K562 (cell line): Measurements from ENCODE around the gene TMEM163. TPM values are rescaled to one million over a fixed set of nuclear protein-coding genes. Genes with fewer than 3 reads are reported as not detected.

Source experiments
- ATAC-seq: fragments of 200-7000 bp; cut with Tn5 transposase; 3 replicates; pipeline ENCODE4 v1.9.1; 2020; ENCODE audit warnings: moderate library complexity
- BruUV-seq: library from RNA; stranded (reverse); fragments of 400-500 nt; replicated peaks from 2 replicates; lab custom pipeline; 2021; lab: Mats Ljungman, UMichigan
- CTCF ChIA-PET: fragments of 300-600 bp; formaldehyde crosslinking; extraction: SDS; loops from one replicate; lab custom pipeline; 2021; ENCODE audit warnings: low intra/inter-chr PET ratio; lab: Yijun Ruan, JAX
- POLR2A ChIA-PET: fragments of 300-600, 350-650 bp; sonication (Branson Sonifier 250); formaldehyde crosslinking; extraction: SDS; loops from one replicate; lab custom pipeline; 2021; ENCODE audit warnings: antibody characterized with exemption, inconsistent platforms; lab: Yijun Ruan, JAX
- DNase-seq, 4 experiments: peaks; one replicate each; pipeline versions ENCODE4 v3.0.0 to v3.0.0-alpha.2; 2011 to 2018; ENCODE audit warnings: low spot score in 3 of 4, mixed read lengths in 3 of 4; ENCODE audit errors: extremely low read depth in 1 of 4
- FAIRE-seq: peaks from 2 replicates; lab custom pipeline; 2011; peaks lifted over from hg19 to GRCh38; lab: Jason Lieb, UNC
- H2AFZ ChIP-seq: 2 replicates; pipeline ENCODE4 v1.6.0; 2011; ENCODE audit warnings: low read depth, low read length, control low read depth, inconsistent platforms
- H3K27ac ChIP-seq: fragments of 200-600 bp; 3 replicates; pipeline ENCODE4 v1.8.0; 2011; ENCODE audit warnings: low read depth, mild to moderate bottlenecking, control low read depth, inconsistent platforms, low read length, moderate library complexity, mixed read lengths; ENCODE audit errors: extremely low read depth
- H3K27me3 ChIP-seq, 2 experiments: fragments of 300-600 bp in 1 of 2; 2 replicates in 1 of 2; 3 replicates in 1 of 2; pipeline versions ENCODE4 v1.6.0 to v1.8.0; 2011; ENCODE audit warnings: inconsistent platforms in 2 of 2, low read length in 2 of 2, mild to moderate bottlenecking in 1 of 2, mixed read lengths in 1 of 2, moderate library complexity in 1 of 2; ENCODE audit not compliant: control insufficient read depth in 2 of 2, insufficient read depth in 2 of 2
- H3K36me3 ChIP-seq: fragments of 300-600 bp; 3 replicates; pipeline ENCODE4 v1.8.0; 2011; ENCODE audit warnings: mild to moderate bottlenecking, low read length, inconsistent platforms; ENCODE audit not compliant: control insufficient read depth, insufficient read depth
- H3K4me1 ChIP-seq, 2 experiments: fragments of 200-600 bp in 1 of 2; replicated peaks in 1 of 2; 2 replicates in 1 of 2; 3 replicates in 1 of 2; pipeline versions ENCODE4 v1.5.1 to v1.8.0; 2011; ENCODE audit warnings: inconsistent platforms in 2 of 2, low read length in 2 of 2, mild to moderate bottlenecking in 1 of 2, mixed read lengths in 1 of 2, moderate library complexity in 1 of 2; ENCODE audit not compliant: control insufficient read depth in 2 of 2, insufficient read depth in 2 of 2
- H3K4me2 ChIP-seq: 2 replicates; pipeline ENCODE4 v1.6.1; 2011; ENCODE audit warnings: low read length, control low read depth, inconsistent platforms, mixed read lengths; ENCODE audit not compliant: insufficient read depth
- H3K4me3 ChIP-seq: fragments of 200-600 bp; sonication (generic), shearing (Covaris generic); 2 replicates; pipeline ENCODE4 v1.5.1; 2016; ENCODE audit warnings: control low read depth, inconsistent platforms
- H3K79me2 ChIP-seq: fragments of 200-600 bp; 3 replicates; pipeline ENCODE4 v1.8.0; 2011; ENCODE audit warnings: low read length, inconsistent platforms; ENCODE audit not compliant: control insufficient read depth, insufficient read depth
- H3K9ac ChIP-seq, 2 experiments: 2 replicates each; pipeline versions ENCODE4 v1.6.0 to v1.6.1; 2011; ENCODE audit warnings: low read depth in 2 of 2, low read length in 2 of 2, control low read depth in 1 of 2, inconsistent platforms in 1 of 2, mild to moderate bottlenecking in 1 of 2, mixed read lengths in 1 of 2; ENCODE audit not compliant: insufficient read depth in 1 of 2
- H3K9me1 ChIP-seq: one replicate; pipeline ENCODE4 v1.6.0; 2011; ENCODE audit warnings: inconsistent platforms, mild to moderate bottlenecking, low read length, moderate library complexity; ENCODE audit not compliant: control insufficient read depth, insufficient read depth
- H3K9me3 ChIP-seq: replicated peaks from 2 replicates; pipeline ENCODE4 v1.5.1; 2011; ENCODE audit warnings: low read depth, low read length, inconsistent platforms; ENCODE audit not compliant: control insufficient read depth, insufficient read depth
- H4K20me1 ChIP-seq: replicated peaks from 2 replicates; pipeline ENCODE4 v1.6.1; 2011; ENCODE audit warnings: low read length, inconsistent platforms, mixed read lengths; ENCODE audit not compliant: control insufficient read depth, insufficient read depth
- E2F3 ChIP-seq: fragments of 250-450 bp; sonication (Bioruptor Pico); IDR thresholded peaks from 2 replicates; pipeline ENCODE4 v1.4.0; 2020; ENCODE audit warnings: mild to moderate bottlenecking
- GABPA ChIP-seq: fragments of 200-800 bp; sonication (Bioruptor generic); conservative IDR thresholded peaks from 2 replicates; pipeline ENCODE4 v1.6.1; 2016; ENCODE audit warnings: low read depth, missing genetic modification characterization, missing compliant biosample characterization
- ILK ChIP-seq: fragments of 450-650 bp; IDR thresholded peaks from 2 replicates; pipeline ENCODE4 v1.6.1; 2016; ENCODE audit warnings: missing genetic modification characterization, low read depth, mild to moderate bottlenecking, missing compliant biosample characterization, moderate library complexity, borderline replicate concordance
- KAT2B ChIP-seq: IDR thresholded peaks from one replicate; pipeline ENCODE4 v1.6.1; 2012; ENCODE audit warnings: low read depth, mild to moderate bottlenecking, control low read depth, inconsistent platforms, low read length, moderate library complexity
- MITF ChIP-seq: IDR thresholded peaks from 2 replicates; pipeline ENCODE4 v1.6.1; 2014; ENCODE audit warnings: antibody characterized with exemption
- NFE2L1 ChIP-seq: fragments of 450-650 bp; IDR thresholded peaks from 2 replicates; pipeline ENCODE4 v1.6.1; 2016; ENCODE audit warnings: missing genetic modification characterization, low read depth, mild to moderate bottlenecking, missing compliant biosample characterization, moderate library complexity, borderline replicate concordance
- NR4A1 ChIP-seq, 2 experiments: fragments of 250-450 bp in 1 of 2; fragments of 450-650 bp in 1 of 2; sonication (Bioruptor Pico) in 1 of 2; IDR thresholded peaks; 2 replicates each; pipeline versions ENCODE4 v1.4.0 to v1.6.1; 2016 to 2020; ENCODE audit warnings: mild to moderate bottlenecking in 2 of 2, missing compliant biosample characterization in 1 of 2, missing genetic modification characterization in 1 of 2, moderate library complexity in 1 of 2
- PATZ1 ChIP-seq: fragments of 250-450 bp; sonication (Bioruptor Pico); IDR thresholded peaks from 2 replicates; pipeline ENCODE4 v1.5.0; 2020; ENCODE audit warnings: mild to moderate bottlenecking, borderline replicate concordance
- PHTF2 ChIP-seq: fragments of 250-450 bp; sonication (Bioruptor Pico); IDR thresholded peaks from 2 replicates; pipeline ENCODE4 v1.5.0; 2021; ENCODE audit warnings: mild to moderate bottlenecking
- RBM14 ChIP-seq: fragments of 200-400 bp; formaldehyde crosslinking; IDR thresholded peaks from 2 replicates; pipeline ENCODE4 v1.6.1; 2018; ENCODE audit warnings: low read depth, mild to moderate bottlenecking, low read length, moderate library complexity, borderline replicate concordance; ENCODE audit not compliant: insufficient read depth
- RHOXF2B ChIP-seq: fragments of 250-450 bp; sonication (Bioruptor Pico); conservative IDR thresholded peaks from 2 replicates; pipeline ENCODE4 v1.5.1; 2021
- SLC30A9 ChIP-seq: fragments of 250-450 bp; sonication (Bioruptor Pico); IDR thresholded peaks from 2 replicates; pipeline ENCODE4 v1.8.0; 2022; ENCODE audit warnings: mild to moderate bottlenecking, moderate library complexity
- TAL1 ChIP-seq: fragments of 450-650 bp; IDR thresholded peaks from 2 replicates; pipeline ENCODE4 v1.6.1; 2016; ENCODE audit warnings: mild to moderate bottlenecking
- THAP7 ChIP-seq: fragments of 250-450 bp; sonication (Bioruptor Pico); IDR thresholded peaks from 2 replicates; pipeline ENCODE4 v1.5.0; 2021
- ZBTB43 ChIP-seq: sonication (generic); formaldehyde crosslinking; IDR thresholded peaks from 2 replicates; pipeline ENCODE4 v1.8.0; 2023; ENCODE audit warnings: mild to moderate bottlenecking, missing genetic modification reagents
- ZNF143 ChIP-seq: sonication (generic); formaldehyde crosslinking; IDR thresholded peaks from 2 replicates; pipeline ENCODE4 v1.9.0; 2022; ENCODE audit warnings: mild to moderate bottlenecking, missing genetic modification reagents
- ZNF184 ChIP-seq: sonication (generic); formaldehyde crosslinking; IDR thresholded peaks from 2 replicates; pipeline ENCODE4 v1.5.0; 2020; ENCODE audit warnings: missing genetic modification reagents
- ZNF354B ChIP-seq: fragments of 250-450 bp; sonication (Bioruptor Pico); IDR thresholded peaks from 2 replicates; pipeline ENCODE4 v1.4.0; 2020
- whole genome bisulfite sequencing: fragments of 100-300 bp; shearing (Covaris generic); methylation state at CpG from one replicate; pipeline ENCODE4 v1.1.6; 2016; ENCODE audit warnings: low coverage, mixed read lengths; ENCODE audit not compliant: insufficient coverage; ENCODE audit errors: missing lambda C conversion rate; 5-methylcytosine and 5-hydroxymethylcytosine counted together
- in situ Hi-C: fragments of 300-500 bp; cut with MboI; formaldehyde crosslinking; loops from 4 replicates; pipeline ENCODE4 v1.15.0; 2018; ENCODE audit warnings: inconsistent platforms, mixed read lengths
- intact Hi-C: fragments of 100-400 bp; cut with micrococcal nuclease; formaldehyde crosslinking; loops from 2 replicates; pipeline ENCODE4 v1.14.2; 2022
- polyA plus RNA-seq, 8 experiments: library from polyadenylated mRNA; depleted of rRNA in 4 of 8; stranded (reverse) in 5 of 8; unstranded in 3 of 8; fragments of >200 nt; fragmentation: Nextera tagmentation in 2 of 8; fragmentation: Illumina TruSeq in 1 of 8; extraction: Ambion mirVana in 2 of 8; extraction: Trizol in 1 of 8; gene quantifications; 2 replicates each; pipeline versions ENCODE4 v1.2.1 to v1.2.3, GENCODE V29; 2011 to 2014; ENCODE audit warnings: inconsistent platforms in 1 of 8, missing spikeins in 1 of 8
- total RNA-seq, 7 experiments: library from RNA; depleted of rRNA in 6 of 7; stranded (reverse); fragments of >200 nt in 6 of 7; fragmentation: Illumina TruSeq in 2 of 7; extraction: Trizol in 2 of 7; gene quantifications; 2 replicates each; pipeline versions ENCODE4 v1.2.1 to v1.2.3, GENCODE V29; 2011 to 2021; ENCODE audit warnings: low replicate concordance in 1 of 7

Gene TMEM163
- total and polyA plus RNA-seq, 9 of the 15 experiments (the other 6 are each of a cell fraction or from before 2014, with no cell fraction given): 0.04 to 0.68 (median 0.16) TPM; not detected in 3

- DNase-seq (no peak), FAIRE-seq (no peak), ATAC-seq (peak; percentile 55; the same call in 1 of the 3 replicates)
- Histone ChIP-seq H3K4me1 (peaks cover 0 to 24% of the 10 kb centered on the region in 2 experiments; a peak in 3 of 5 replicates), H3K4me3 (no peak overlapping the region), H3K36me3 (no peaks in the 10 kb centered on the region), H3K4me2 (no peak overlapping the region), H3K27ac (no peak overlapping the region), H4K20me1 (no peaks in the 10 kb centered on the region; the same call in 1 of the 2 replicates), H3K9ac (0 out of 4 replicates have a peak overlapping the region, but pooled peaks of 1 of the 2 experiments have one; percentile 57), H3K9me1 (no peaks in the 10 kb centered on the region), H2AFZ (peak overlapping the region; percentile 26; the same call in 1 of the 2 replicates), H3K27me3 (peaks cover 0 to 12% of the 10 kb centered on the region in 2 experiments; a peak in 1 of 5 replicates), H3K9me3 (no peaks in the 10 kb centered on the region), H3K79me2 (no peaks in the 10 kb centered on the region)
- ChIA-PET POLR2A (interaction anchor here (0.6 to 1.1 kb wide), 2 partner anchors 12 to 24 kb away, joined by 3 read pairs; no protein-coding TSS in a partner anchor), CTCF (interaction anchor here (0.6 kb wide), 1 partner anchor 238 kb away, joined by 3 read pairs; no protein-coding TSS in a partner anchor)
- whole genome bisulfite sequencing: 5% methylated on average over 3 of the region's 4 CpGs
- intact Hi-C loops (no loop called here), in situ Hi-C loops (no loop called here)
- no TSS peak for BruUV-seq
- TF ChIP-seq GABPA (tag) (no peak), ZBTB43 (CRISPR knock-in tag) (no peak), ZNF143 (peak; percentile 61), E2F3 (CRISPR knock-in tag) (0 out of 2 replicates have a peak, but pooled peaks have one; percentile 16), THAP7 (CRISPR knock-in tag) (no peak), ZNF354B (CRISPR knock-in tag) (no peak), NFE2L1 (tag) (no peak), PHTF2 (CRISPR knock-in tag) (no peak), RBM14 (no peak), MITF (no peak), SLC30A9 (CRISPR knock-in tag) (no peak), RHOXF2B (no peak), KAT2B (no peak), ZNF184 (CRISPR knock-in tag) (no peak), TAL1 (no peak), ILK (no peak), NR4A1 (CRISPR knock-in tag; IDR thresholded peaks at IDR 0.05) (no peak), NR4A1 (tag; IDR thresholded peaks at IDR 0.05) (no peak), PATZ1 (CRISPR knock-in tag) (no peak)
Measured at GRCh38 chr2:134704173-134704572, 14.6 kb downstream of the TMEM163 start.
